Uterus (tissue), 2 donors: ENCODE measurements around the gene PHOX2B.

ENCODE experiments used
- POLR2A ChIP-seq, 2 donors: fragments of 450-650 bp; IDR thresholded peaks; one replicate each; pipeline ENCODE4 v1.6.1; 2016; ENCODE audit warnings: antibody characterized with exemption in 2 of 2, mild to moderate bottlenecking in 1 of 2, moderate library complexity in 1 of 2
- TF ChIP-seq, protein P1 (sequence below), 4 experiments: fragments of 200-600 bp in 2 of 4; fragments of 450-650 bp in 2 of 4; sonication (generic) in 2 of 4; IDR thresholded peaks; one replicate each; pipeline ENCODE4 v1.5.1; 2016 to 2019; ENCODE audit warnings: antibody characterized with exemption in 4 of 4, mild to moderate bottlenecking in 2 of 4, moderate library complexity in 1 of 4

- TF ChIP-seq POLR2A (IDR thresholded peaks at IDR 0.05), result no peak
- TF ChIP-seq, protein P1, sequence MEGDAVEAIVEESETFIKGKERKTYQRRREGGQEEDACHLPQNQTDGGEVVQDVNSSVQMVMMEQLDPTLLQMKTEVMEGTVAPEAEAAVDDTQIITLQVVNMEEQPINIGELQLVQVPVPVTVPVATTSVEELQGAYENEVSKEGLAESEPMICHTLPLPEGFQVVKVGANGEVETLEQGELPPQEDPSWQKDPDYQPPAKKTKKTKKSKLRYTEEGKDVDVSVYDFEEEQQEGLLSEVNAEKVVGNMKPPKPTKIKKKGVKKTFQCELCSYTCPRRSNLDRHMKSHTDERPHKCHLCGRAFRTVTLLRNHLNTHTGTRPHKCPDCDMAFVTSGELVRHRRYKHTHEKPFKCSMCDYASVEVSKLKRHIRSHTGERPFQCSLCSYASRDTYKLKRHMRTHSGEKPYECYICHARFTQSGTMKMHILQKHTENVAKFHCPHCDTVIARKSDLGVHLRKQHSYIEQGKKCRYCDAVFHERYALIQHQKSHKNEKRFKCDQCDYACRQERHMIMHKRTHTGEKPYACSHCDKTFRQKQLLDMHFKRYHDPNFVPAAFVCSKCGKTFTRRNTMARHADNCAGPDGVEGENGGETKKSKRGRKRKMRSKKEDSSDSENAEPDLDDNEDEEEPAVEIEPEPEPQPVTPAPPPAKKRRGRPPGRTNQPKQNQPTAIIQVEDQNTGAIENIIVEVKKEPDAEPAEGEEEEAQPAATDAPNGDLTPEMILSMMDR (IDR thresholded peaks at IDR 0.05), result no peak
These were observed 10.4 kb upstream of the PHOX2B start for GRCh38 chr4:41758884-41759283.
